HUES6 (cell line): ENCODE results near the gene RNF141.

Experiments used
- H3K27ac ChIP-seq: 2 replicates; pipeline ENCODE4 v1.7.0; 2013; ENCODE audit warnings: low read depth, mild to moderate bottlenecking, low read length, inconsistent platforms
- H3K27me3 ChIP-seq: 2 replicates; pipeline ENCODE4 v1.6.1; 2013; ENCODE audit warnings: low read length; ENCODE audit not compliant: control insufficient read depth, insufficient read depth
- H3K36me3 ChIP-seq: 2 replicates; pipeline ENCODE4 v1.6.1; 2013; ENCODE audit warnings: low read length; ENCODE audit not compliant: control insufficient read depth, insufficient read depth
- H3K4me1 ChIP-seq: 2 replicates; pipeline ENCODE4 v1.6.1; 2013; ENCODE audit warnings: low read length; ENCODE audit not compliant: control insufficient read depth, insufficient read depth
- H3K4me3 ChIP-seq: 2 replicates; pipeline ENCODE4 v1.5.1; 2013; ENCODE audit warnings: low read depth, low read length
- H3K9ac ChIP-seq: one replicate; pipeline ENCODE4 v1.6.1; 2013; ENCODE audit warnings: mild to moderate bottlenecking, low read length
- H3K9me3 ChIP-seq: 2 replicates; pipeline ENCODE4 v1.6.1; 2013; ENCODE audit warnings: low read depth, low read length; ENCODE audit not compliant: control insufficient read depth, insufficient read depth

RNF141 gene

GRCh38 chr11:10498426-10499250 lies 42.3 kb downstream of the RNF141 start:
- no peaks in the 10 kb centered on the region for H3K9me3 ChIP-seq
- H3K36me3 ChIP-seq: peaks cover 11% of the 10 kb centered on the region
- no peak overlapping the region for H3K9ac ChIP-seq
- no peak overlapping the region for H3K4me3 ChIP-seq
- H3K4me1 ChIP-seq: no peaks in the 10 kb centered on the region
- H3K27me3 ChIP-seq: no peaks in the 10 kb centered on the region
- no peak overlapping the region for H3K27ac ChIP-seq

GRCh38 chr11:10498022-10498400 lies 43.0 kb downstream of the RNF141 start:
- H3K36me3 ChIP-seq: peaks cover 11% of the 10 kb centered on the region
- no peak overlapping the region for H3K9ac ChIP-seq
- H3K9me3 ChIP-seq: no peaks in the 10 kb centered on the region
- no peak overlapping the region for H3K27ac ChIP-seq
- H3K4me1 ChIP-seq: no peaks in the 10 kb centered on the region
- no peak overlapping the region for H3K4me3 ChIP-seq
- H3K27me3 ChIP-seq: no peaks in the 10 kb centered on the region

DNA sequence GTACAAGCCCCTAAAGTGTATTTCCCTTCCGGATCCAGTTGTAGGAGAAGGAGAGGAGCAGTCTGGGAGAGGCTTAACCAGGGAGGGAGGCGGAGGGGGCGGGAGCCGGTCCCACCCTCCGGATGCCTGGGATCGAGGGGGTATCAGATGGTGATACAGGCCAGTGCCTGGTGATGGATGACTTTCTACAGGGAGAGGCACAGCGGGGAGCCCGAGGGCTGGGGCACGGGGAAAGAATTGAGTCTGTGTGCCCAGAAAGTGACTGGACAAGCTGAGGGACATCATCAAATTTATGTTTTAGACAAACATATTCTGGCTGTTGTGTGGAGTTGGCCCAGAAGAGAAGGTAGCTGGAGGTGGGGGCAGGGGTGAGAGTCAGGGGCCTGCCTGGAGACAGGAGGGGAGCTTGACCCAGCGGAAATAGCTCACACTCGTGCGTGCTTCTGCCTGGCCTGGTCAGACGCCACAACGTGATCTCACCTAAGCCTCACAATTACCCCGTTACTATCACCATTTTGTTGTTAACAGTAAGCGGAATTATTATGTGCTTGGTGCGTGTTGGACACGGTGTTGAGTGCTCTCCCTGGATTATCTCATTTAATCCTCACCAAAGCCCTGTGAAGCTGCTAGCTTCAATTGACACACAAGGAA lies 43.5 kb downstream of the RNF141 start:
- Histone ChIP-seq H3K27ac (no peak overlapping the region), H3K36me3 (peaks cover 11% of the 10 kb centered on the region), H3K9me3 (no peaks in the 10 kb centered on the region), H3K27me3 (no peaks in the 10 kb centered on the region), H3K9ac (no peak overlapping the region), H3K4me3 (no peak overlapping the region), H3K4me1 (0 out of 2 replicates have a peak, but pooled peaks cover 5% of the 10 kb centered on the region)

DNA sequence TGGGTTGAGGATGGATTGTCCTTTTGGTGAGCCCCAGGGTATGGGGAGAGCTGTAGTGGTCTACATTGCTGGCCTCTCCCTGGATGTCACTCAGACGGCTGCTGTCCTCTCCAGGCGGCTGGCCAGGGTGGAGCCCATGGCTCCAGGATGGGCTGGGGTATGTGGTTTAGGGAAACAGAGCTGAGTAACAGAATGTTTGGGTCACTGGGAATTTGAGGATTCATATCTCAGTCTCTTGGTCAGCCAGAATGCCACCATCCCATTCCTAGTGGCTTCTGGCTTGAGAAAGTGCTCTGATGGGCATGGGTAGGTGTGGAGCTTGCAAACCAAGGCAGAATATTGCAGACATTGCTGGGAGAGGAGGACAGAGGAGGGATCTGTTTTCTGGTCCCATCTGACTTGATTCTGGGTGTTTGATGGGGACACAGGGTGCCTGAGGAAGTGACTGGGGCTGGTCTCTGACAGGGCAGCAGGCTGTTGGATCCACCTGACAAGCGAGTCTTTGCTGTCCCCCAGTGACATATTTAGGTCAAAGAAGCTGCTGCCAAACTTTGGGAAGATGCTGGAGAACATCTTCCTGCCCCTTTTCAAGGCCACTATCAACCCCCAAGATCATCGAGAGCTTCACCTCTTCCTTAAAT lies 44.6 kb downstream of the RNF141 start:
- Histone ChIP-seq H3K27me3 (no peaks in the 10 kb centered on the region), H3K9me3 (no peaks in the 10 kb centered on the region), H3K27ac (no peak overlapping the region), H3K9ac (no peak overlapping the region), H3K36me3 (peaks cover 11% of the 10 kb centered on the region), H3K4me3 (no peak overlapping the region), H3K4me1 (0 out of 2 replicates have a peak, but pooled peaks cover 5% of the 10 kb centered on the region)

DNA sequence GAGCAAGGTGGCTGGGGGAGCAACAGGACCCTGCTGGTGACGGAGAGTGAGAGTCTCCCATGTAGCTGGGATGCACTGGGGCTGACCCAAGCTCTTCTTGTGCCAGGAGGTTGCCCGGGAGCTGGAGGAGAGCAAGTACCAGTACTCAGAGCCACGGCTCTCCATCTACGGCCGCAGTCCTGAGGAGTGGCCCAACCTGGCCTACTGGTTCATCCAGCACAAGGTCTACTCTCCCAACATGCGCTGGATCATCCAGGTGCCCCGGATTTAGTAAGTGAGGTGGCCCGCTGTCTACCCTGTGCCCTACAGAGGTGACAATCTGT lies 45.6 kb downstream of the RNF141 start:
- Histone ChIP-seq H3K9me3 (no peaks in the 10 kb centered on the region), H3K4me3 (no peak overlapping the region), H3K4me1 (peaks cover 10% of the 10 kb centered on the region; the same call in 1 of the 2 replicates), H3K9ac (no peak overlapping the region), H3K27ac (no peak overlapping the region), H3K36me3 (peaks cover 10% of the 10 kb centered on the region), H3K27me3 (no peaks in the 10 kb centered on the region)

GRCh38 chr11:10494636-10495463 lies 46.1 kb downstream of the RNF141 start:
- Histone ChIP-seq H3K9ac (no peak overlapping the region), H3K9me3 (no peaks in the 10 kb centered on the region), H3K36me3 (0 out of 2 replicates have a peak, but pooled peaks cover 5% of the 10 kb centered on the region), H3K4me3 (no peak overlapping the region), H3K27ac (no peak overlapping the region), H3K27me3 (no peaks in the 10 kb centered on the region), H3K4me1 (peaks cover 10% of the 10 kb centered on the region; the same call in 1 of the 2 replicates)

GRCh38 chr11:10493041-10493663 lies 47.8 kb downstream of the RNF141 start:
- H3K9ac ChIP-seq: no peak overlapping the region
- no peak overlapping the region for H3K27ac ChIP-seq
- H3K36me3 ChIP-seq: 0 out of 2 replicates have a peak, but pooled peaks cover 5% of the 10 kb centered on the region
- no peak overlapping the region for H3K4me3 ChIP-seq
- peaks cover 16% of the 10 kb centered on the region for H3K4me1 ChIP-seq
- H3K9me3 ChIP-seq: no peaks in the 10 kb centered on the region
- H3K27me3 ChIP-seq: no peaks in the 10 kb centered on the region

- 0 out of 2 replicates have a peak, but pooled peaks cover 5% of the 10 kb centered on the region for H3K36me3 ChIP-seq
- no peaks in the 10 kb centered on the region for H3K27me3 ChIP-seq
- H3K27ac ChIP-seq: no peak overlapping the region
- H3K9ac ChIP-seq: no peak overlapping the region
- peaks cover 18% of the 10 kb centered on the region for H3K4me1 ChIP-seq
- no peak overlapping the region for H3K4me3 ChIP-seq
- H3K9me3 ChIP-seq: no peaks in the 10 kb centered on the region
Measured at GRCh38 chr11:10492084-10492483, 48.9 kb downstream of the RNF141 start.

GRCh38 chr11:10490398-10491241 lies 50.4 kb downstream of the RNF141 start:
- Histone ChIP-seq H3K9me3 (no peaks in the 10 kb centered on the region), H3K9ac (no peak overlapping the region), H3K27me3 (no peaks in the 10 kb centered on the region), H3K4me1 (peaks cover 18% of the 10 kb centered on the region), H3K36me3 (0 out of 2 replicates have a peak, but pooled peaks cover 5% of the 10 kb centered on the region), H3K27ac (no peak overlapping the region), H3K4me3 (no peak overlapping the region)

- peaks cover 18% of the 10 kb centered on the region for H3K4me1 ChIP-seq
- H3K9me3 ChIP-seq: no peaks in the 10 kb centered on the region
- H3K9ac ChIP-seq: no peak overlapping the region
- H3K36me3 ChIP-seq: no peaks in the 10 kb centered on the region
- no peak overlapping the region for H3K27ac ChIP-seq
- H3K27me3 ChIP-seq: no peaks in the 10 kb centered on the region
- no peak overlapping the region for H3K4me3 ChIP-seq
Measured at GRCh38 chr11:10490032-10490397, 51.0 kb downstream of the RNF141 start.
